PC-3 (cell line): ENCODE data around the gene LHX8. TPM values are rescaled to one million over a fixed set of nuclear protein-coding genes. Genes with fewer than 3 reads are reported as not detected.

Experiments
- ATAC-seq: fragments of 200-7000 bp; cut with Tn5 transposase; 2 replicates; pipeline ENCODE4 v1.9.1; 2020; ENCODE audit warnings: mild to moderate bottlenecking, moderate library complexity
- BruUV-seq: library from RNA; stranded (reverse); fragments of 400-500 nt; replicated peaks from 2 replicates; lab custom pipeline; 2021; lab: Mats Ljungman, UMichigan
- CTCF ChIA-PET: fragments of 300-600 bp; sonication (Branson Sonifier 250); formaldehyde crosslinking; loops from one replicate; lab custom pipeline; 2022; ENCODE audit warnings: antibody characterized with exemption; lab: Charles Lee
- POLR2A ChIA-PET: fragments of 300-600 bp; sonication (Branson Sonifier 250); formaldehyde crosslinking; loops from one replicate; lab custom pipeline; 2022; ENCODE audit warnings: antibody characterized with exemption; ENCODE audit not compliant: unreplicated experiment; lab: Charles Lee
- DNase-seq: peaks from one replicate; pipeline ENCODE4 v3.0.0-alpha.2; 2015
- H2AFZ ChIP-seq: fragments of 300-600 bp; sonication (generic); 2 replicates; pipeline ENCODE4 v1.6.0; 2016; ENCODE audit warnings: antibody characterized with exemption, low read length
- H3F3A ChIP-seq: fragments of 300-600 bp; sonication (generic); one replicate; pipeline ENCODE4 v1.6.0; 2017; ENCODE audit warnings: antibody characterized with exemption, low read length, control low read depth, mild to moderate bottlenecking; ENCODE audit not compliant: unreplicated experiment
- H3K27ac ChIP-seq: fragments of 300-600 bp; sonication (generic); 2 replicates; pipeline ENCODE4 v1.5.1; 2016; ENCODE audit warnings: mild to moderate bottlenecking, low read length
- H3K27me3 ChIP-seq: fragments of 300-600 bp; sonication (generic); 2 replicates; pipeline ENCODE4 v1.6.1; 2016; ENCODE audit warnings: low read length, mixed read lengths
- H3K36me3 ChIP-seq: fragments of 300-600 bp; sonication (generic); 2 replicates; pipeline ENCODE4 v1.6.1; 2016; ENCODE audit warnings: low read depth, mixed run types, low read length, mixed read lengths
- H3K4me1 ChIP-seq: fragments of 300-600 bp; sonication (generic); 2 replicates; pipeline ENCODE4 v1.5.1; 2016; ENCODE audit warnings: low read length; ENCODE audit not compliant: insufficient read depth
- H3K4me2 ChIP-seq: fragments of 300-600 bp; sonication (generic); 2 replicates; pipeline ENCODE4 v1.6.0; 2016; ENCODE audit warnings: low read length
- H3K4me3 ChIP-seq: fragments of 300-600 bp; sonication (generic); 2 replicates; pipeline ENCODE4 v1.5.1; 2016; ENCODE audit warnings: mild to moderate bottlenecking, low read length, mixed read lengths
- H3K79me2 ChIP-seq: fragments of 300-600 bp; sonication (generic); 2 replicates; pipeline ENCODE4 v1.6.1; 2017; ENCODE audit warnings: low read length, mixed read lengths
- H3K9ac ChIP-seq: fragments of 300-600 bp; sonication (generic); 2 replicates; pipeline ENCODE4 v1.6.0; 2016; ENCODE audit warnings: mild to moderate bottlenecking, low read length
- H3K9me2 ChIP-seq: fragments of 300-600 bp; sonication (generic); replicated peaks from 2 replicates; pipeline ENCODE4 v1.6.1; 2016; ENCODE audit warnings: mixed run types, low read length, mixed read lengths
- H3K9me3 ChIP-seq: fragments of 300-600 bp; sonication (generic); 2 replicates; pipeline ENCODE4 v1.6.1; 2016; ENCODE audit warnings: low read length, mixed read lengths
- H4K20me1 ChIP-seq: fragments of 300-600 bp; sonication (generic); 2 replicates; pipeline ENCODE4 v1.6.1; 2016; ENCODE audit warnings: low read length, mixed read lengths
- EZH2 ChIP-seq: fragments of 300-600 bp; sonication (generic); IDR thresholded peaks from one replicate; pipeline ENCODE4 v1.6.1; 2017; ENCODE audit warnings: antibody characterized with exemption, mild to moderate bottlenecking, low read length; ENCODE audit not compliant: unreplicated experiment
- EZH2phosphoT487 ChIP-seq: fragments of 300-600 bp; sonication (generic); IDR thresholded peaks from 2 replicates; pipeline ENCODE4 v1.6.1; 2018; ENCODE audit warnings: mild to moderate bottlenecking, antibody characterized with exemption, low read length, borderline replicate concordance
- intact Hi-C: fragments of 100-400 bp; cut with micrococcal nuclease; formaldehyde crosslinking; loops from 2 replicates; pipeline ENCODE4 v1.9.0; 2023
- total RNA-seq: library from RNA; depleted of rRNA; stranded (reverse); fragments of >200 nt; gene quantifications from 2 replicates; pipeline ENCODE4 v1.2.3, GENCODE V29; 2014
- TF ChIP-seq, protein P1 (sequence below): fragments of 300-600 bp; sonication (generic); conservative IDR thresholded peaks from 2 replicates; pipeline ENCODE4 v1.5.1; 2017; ENCODE audit warnings: antibody characterized with exemption, low read depth, mild to moderate bottlenecking, low read length

The LHX8 gene
- total RNA-seq, 1 experiment from 2014 or later = not detected

GRCh38 chr1:75125161-75125726 lies 8.9 kb upstream of the LHX8 start:
- CTCF ChIA-PET = no interaction called here
- Histone ChIP-seq H3F3A (no peaks in the 10 kb centered on the region), H3K9me3 (no peaks in the 10 kb centered on the region), H3K27me3 (peaks cover 69% of the 10 kb centered on the region), H3K36me3 (no peaks in the 10 kb centered on the region), H3K27ac (no peak overlapping the region), H2AFZ (no peak overlapping the region), H3K4me3 (no peak overlapping the region), H3K4me1 (no peaks in the 10 kb centered on the region), H3K79me2 (no peaks in the 10 kb centered on the region), H3K4me2 (no peak overlapping the region), H3K9me2 (no peaks in the 10 kb centered on the region), H3K9ac (no peak overlapping the region), H4K20me1 (no peaks in the 10 kb centered on the region)
- DNase-seq = no peak
- TF ChIP-seq, protein P1, sequence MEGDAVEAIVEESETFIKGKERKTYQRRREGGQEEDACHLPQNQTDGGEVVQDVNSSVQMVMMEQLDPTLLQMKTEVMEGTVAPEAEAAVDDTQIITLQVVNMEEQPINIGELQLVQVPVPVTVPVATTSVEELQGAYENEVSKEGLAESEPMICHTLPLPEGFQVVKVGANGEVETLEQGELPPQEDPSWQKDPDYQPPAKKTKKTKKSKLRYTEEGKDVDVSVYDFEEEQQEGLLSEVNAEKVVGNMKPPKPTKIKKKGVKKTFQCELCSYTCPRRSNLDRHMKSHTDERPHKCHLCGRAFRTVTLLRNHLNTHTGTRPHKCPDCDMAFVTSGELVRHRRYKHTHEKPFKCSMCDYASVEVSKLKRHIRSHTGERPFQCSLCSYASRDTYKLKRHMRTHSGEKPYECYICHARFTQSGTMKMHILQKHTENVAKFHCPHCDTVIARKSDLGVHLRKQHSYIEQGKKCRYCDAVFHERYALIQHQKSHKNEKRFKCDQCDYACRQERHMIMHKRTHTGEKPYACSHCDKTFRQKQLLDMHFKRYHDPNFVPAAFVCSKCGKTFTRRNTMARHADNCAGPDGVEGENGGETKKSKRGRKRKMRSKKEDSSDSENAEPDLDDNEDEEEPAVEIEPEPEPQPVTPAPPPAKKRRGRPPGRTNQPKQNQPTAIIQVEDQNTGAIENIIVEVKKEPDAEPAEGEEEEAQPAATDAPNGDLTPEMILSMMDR = no peak
- no peak for TF ChIP-seq EZH2
- TF ChIP-seq EZH2phosphoT487 = no peak
- no peak for ATAC-seq
- POLR2A ChIA-PET = no interaction called here
- intact Hi-C loops = no loop called here
- no TSS peak for BruUV-seq

DNA sequence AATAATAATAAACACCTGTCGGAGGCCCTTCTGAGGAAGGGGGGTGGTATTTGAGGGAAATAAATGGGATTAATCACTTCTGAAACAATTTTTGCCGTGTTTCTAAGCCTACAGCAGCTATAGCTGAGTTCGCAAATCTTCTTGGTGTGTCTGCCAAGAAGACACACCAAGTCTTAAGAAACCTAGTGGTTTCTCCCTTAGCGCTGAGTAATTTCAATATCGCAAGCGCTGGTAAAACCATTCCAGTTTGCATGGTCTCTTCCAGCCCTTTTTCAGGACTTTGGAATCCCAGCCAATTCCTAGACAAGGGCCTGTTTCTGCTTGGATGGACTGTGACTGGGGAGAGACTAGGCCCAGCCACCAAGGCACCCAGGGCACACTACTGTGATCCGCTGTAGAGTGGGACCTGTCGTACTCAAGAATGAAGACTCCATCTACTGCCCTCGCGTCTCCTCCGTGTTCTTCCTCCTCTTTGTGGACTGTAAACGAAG lies 7.5 kb upstream of the LHX8 start:
- H3F3A ChIP-seq = no peaks in the 10 kb centered on the region
- H3K4me1 ChIP-seq = no peaks in the 10 kb centered on the region
- H3K4me2 ChIP-seq = no peak overlapping the region
- H4K20me1 ChIP-seq = no peaks in the 10 kb centered on the region
- DNase-seq = no peak
- no peak overlapping the region for H3K27ac ChIP-seq
- BruUV-seq = no TSS peak
- no peak overlapping the region for H3K4me3 ChIP-seq
- H2AFZ ChIP-seq = no peak overlapping the region
- H3K9ac ChIP-seq = no peak overlapping the region
- H3K79me2 ChIP-seq = no peaks in the 10 kb centered on the region
- no peaks in the 10 kb centered on the region for H3K36me3 ChIP-seq
- peaks cover 73% of the 10 kb centered on the region for H3K27me3 ChIP-seq
- POLR2A ChIA-PET = no interaction called here
- CTCF ChIA-PET = no interaction called here
- H3K9me3 ChIP-seq = no peaks in the 10 kb centered on the region
- TF ChIP-seq, protein P1 = no peak
- TF ChIP-seq EZH2phosphoT487 = no peak
- TF ChIP-seq EZH2 = no peak
- intact Hi-C loops = no loop called here
- H3K9me2 ChIP-seq = no peaks in the 10 kb centered on the region
- ATAC-seq = no peak

- Histone ChIP-seq H3F3A (no peaks in the 10 kb centered on the region), H2AFZ (no peak overlapping the region), H3K36me3 (no peaks in the 10 kb centered on the region), H3K9me2 (no peaks in the 10 kb centered on the region), H3K27me3 (peaks cover 88% of the 10 kb centered on the region), H3K9me3 (no peaks in the 10 kb centered on the region), H3K4me1 (no peaks in the 10 kb centered on the region), H4K20me1 (no peaks in the 10 kb centered on the region), H3K4me2 (no peak overlapping the region), H3K9ac (no peak overlapping the region), H3K4me3 (no peak overlapping the region), H3K79me2 (no peaks in the 10 kb centered on the region), H3K27ac (no peak overlapping the region)
- POLR2A ChIA-PET = no interaction called here
- CTCF ChIA-PET = no interaction called here
- DNase-seq (no peak), ATAC-seq (no peak)
- TF ChIP-seq EZH2 = no peak
- TF ChIP-seq EZH2phosphoT487 = no peak
- intact Hi-C loops = no loop called here
- BruUV-seq = no TSS peak
Measured at GRCh38 chr1:75127916-75128717, 6.1 kb upstream of the LHX8 start.
